Measurements from ENCODE around the gene LCOR. TPM values are rescaled to one million over a fixed set of nuclear protein-coding genes. Genes with fewer than 3 reads are reported as not detected.

Gene LCOR
- total RNA-seq, 1 experiment from 2014 or later, result 10.5 TPM

DNA sequence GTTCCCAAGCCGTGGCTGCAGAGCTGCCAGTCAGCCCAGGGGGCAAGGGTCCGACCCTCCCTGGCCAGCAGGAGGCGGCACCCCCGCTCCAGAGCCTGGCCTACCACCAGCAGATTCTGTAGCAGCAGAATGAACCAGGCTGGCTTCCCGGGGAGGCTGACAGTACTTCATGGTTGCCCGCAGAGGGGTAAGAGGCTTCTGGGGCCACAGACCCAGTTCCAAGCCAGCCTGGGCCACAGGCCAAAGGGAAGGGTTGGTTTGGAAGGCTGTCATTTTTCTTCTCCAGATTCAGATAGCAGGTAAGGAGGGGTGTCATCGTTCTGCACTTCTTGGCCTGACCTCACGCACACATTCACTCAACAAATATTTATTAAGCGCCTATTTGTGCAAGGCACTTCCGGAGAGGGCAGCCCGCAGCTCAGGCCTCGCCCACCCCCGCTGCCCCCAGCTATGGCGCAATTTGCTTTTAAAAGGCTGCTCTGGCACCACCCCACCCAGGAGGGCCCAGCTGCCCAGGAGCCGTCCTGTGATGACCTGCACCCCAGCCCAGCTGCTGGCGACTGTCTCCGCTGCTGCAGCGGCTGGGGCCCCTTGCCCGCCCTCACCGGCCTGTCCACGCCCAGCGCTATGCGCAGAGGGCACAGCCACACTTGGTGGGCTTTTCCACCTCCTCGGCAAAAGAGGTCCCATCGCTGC is 168.5 kb downstream of the LCOR start:
- Histone ChIP-seq H3K9ac (ENCODE audit: low read length) (no peak overlapping the region), H3K36me3 (ENCODE audit: low read depth, low read length) (no peaks in the 10 kb centered on the region), H3K4me1 (ENCODE audit: insufficient read depth, low read length) (peaks cover 16% of the 10 kb centered on the region), H4K20me1 (ENCODE audit: low read length) (no peaks in the 10 kb centered on the region), H2AFZ (ENCODE audit: low read length) (no peak overlapping the region), H3K9me3 (ENCODE audit: low read length) (no peaks in the 10 kb centered on the region), H3K4me3 (ENCODE audit: low read length) (no peak overlapping the region), H3K79me2 (ENCODE audit: low read length) (no peaks in the 10 kb centered on the region), H3K9me2 (replicated peaks; ENCODE audit: low read length) (no peaks in the 10 kb centered on the region), H3K27me3 (ENCODE audit: low read length) (no peaks in the 10 kb centered on the region), H3K27ac (ENCODE audit: low read length) (no peak overlapping the region), H3K4me2 (ENCODE audit: low read length) (peak overlapping the region; percentile 37), H3F3A (ENCODE audit: low read length, unreplicated experiment) (no peaks in the 10 kb centered on the region)
- ChIA-PET CTCF (no interaction called here), POLR2A (ENCODE audit: unreplicated experiment) (interaction anchor here (0.7 kb wide), 1 partner anchor 137 kb away, joined by 8 read pairs; no protein-coding TSS in a partner anchor)
- TF ChIP-seq EZH2phosphoT487 (IDR thresholded peaks at IDR 0.05; ENCODE audit: borderline replicate concordance, low read length), result no peak
- TF ChIP-seq EZH2 (IDR thresholded peaks at IDR 0.05; ENCODE audit: low read length, unreplicated experiment), result no peak
- TF ChIP-seq, protein P1, sequence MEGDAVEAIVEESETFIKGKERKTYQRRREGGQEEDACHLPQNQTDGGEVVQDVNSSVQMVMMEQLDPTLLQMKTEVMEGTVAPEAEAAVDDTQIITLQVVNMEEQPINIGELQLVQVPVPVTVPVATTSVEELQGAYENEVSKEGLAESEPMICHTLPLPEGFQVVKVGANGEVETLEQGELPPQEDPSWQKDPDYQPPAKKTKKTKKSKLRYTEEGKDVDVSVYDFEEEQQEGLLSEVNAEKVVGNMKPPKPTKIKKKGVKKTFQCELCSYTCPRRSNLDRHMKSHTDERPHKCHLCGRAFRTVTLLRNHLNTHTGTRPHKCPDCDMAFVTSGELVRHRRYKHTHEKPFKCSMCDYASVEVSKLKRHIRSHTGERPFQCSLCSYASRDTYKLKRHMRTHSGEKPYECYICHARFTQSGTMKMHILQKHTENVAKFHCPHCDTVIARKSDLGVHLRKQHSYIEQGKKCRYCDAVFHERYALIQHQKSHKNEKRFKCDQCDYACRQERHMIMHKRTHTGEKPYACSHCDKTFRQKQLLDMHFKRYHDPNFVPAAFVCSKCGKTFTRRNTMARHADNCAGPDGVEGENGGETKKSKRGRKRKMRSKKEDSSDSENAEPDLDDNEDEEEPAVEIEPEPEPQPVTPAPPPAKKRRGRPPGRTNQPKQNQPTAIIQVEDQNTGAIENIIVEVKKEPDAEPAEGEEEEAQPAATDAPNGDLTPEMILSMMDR (conservative IDR thresholded peaks at IDR 0.05; ENCODE audit: low read depth, low read length), result no peak; the same call in 1 of the 2 replicates
- intact Hi-C loops (cut with micrococcal nuclease), result no loop called here
- BruUV-seq (replicated peaks), result no TSS peak
- DNase-seq (peak; percentile 70), ATAC-seq (peak; percentile 68)

DNA sequence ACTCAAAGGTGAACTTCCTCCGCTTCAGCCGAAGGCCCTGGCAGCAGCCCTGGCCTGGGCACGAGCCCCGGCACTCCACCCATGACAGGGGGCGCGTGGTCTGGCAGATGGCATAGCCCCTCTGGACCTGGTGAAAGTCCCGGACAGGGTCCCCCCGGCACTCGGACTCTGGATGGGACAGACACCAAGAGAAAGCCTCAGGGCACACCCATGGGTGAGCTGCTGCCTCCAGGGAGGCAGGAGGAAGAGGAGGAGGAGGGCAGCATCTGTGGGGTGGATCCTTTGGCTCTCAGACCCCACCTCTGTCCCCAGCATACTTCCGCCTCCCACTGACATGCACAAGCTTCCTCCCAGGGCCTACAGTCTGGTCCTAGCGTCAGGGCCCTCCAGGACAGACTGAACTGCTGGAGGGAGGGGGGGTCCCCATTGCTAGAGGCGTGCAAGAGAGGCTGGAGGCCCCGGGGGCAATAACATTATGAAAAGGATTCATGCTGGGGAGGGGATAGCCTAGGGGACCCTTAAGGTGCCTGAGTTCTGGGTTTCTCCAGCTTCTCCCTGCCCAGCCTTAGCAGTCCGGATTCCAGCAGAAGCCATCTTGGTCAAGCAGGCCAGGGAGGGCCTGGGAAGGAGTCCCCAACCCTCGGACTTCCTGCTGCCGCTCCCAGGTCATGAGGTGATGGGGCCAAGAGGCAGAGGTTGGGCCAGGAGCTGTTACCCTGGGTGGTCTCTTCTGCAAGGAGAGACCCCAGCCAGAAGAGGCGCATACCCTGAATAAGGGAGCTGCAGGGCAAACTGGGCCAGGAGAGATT is 169.3 kb downstream of the LCOR start:
- DNase-seq (no peak), ATAC-seq (no peak)
- Histone ChIP-seq H3K27me3 (ENCODE audit: low read length) (no peaks in the 10 kb centered on the region), H3K9me2 (replicated peaks; ENCODE audit: low read length) (no peaks in the 10 kb centered on the region), H3K79me2 (ENCODE audit: low read length) (no peaks in the 10 kb centered on the region), H3K4me3 (ENCODE audit: low read length) (no peak overlapping the region), H2AFZ (ENCODE audit: low read length) (no peak overlapping the region), H3K36me3 (ENCODE audit: low read depth, low read length) (no peaks in the 10 kb centered on the region), H3K4me1 (ENCODE audit: insufficient read depth, low read length) (peaks cover 16% of the 10 kb centered on the region), H3K27ac (ENCODE audit: low read length) (no peak overlapping the region), H3F3A (ENCODE audit: low read length, unreplicated experiment) (no peaks in the 10 kb centered on the region), H3K9me3 (ENCODE audit: low read length) (no peaks in the 10 kb centered on the region), H3K4me2 (ENCODE audit: low read length) (0 out of 2 replicates have a peak overlapping the region, but pooled peaks have one; percentile 37), H4K20me1 (ENCODE audit: low read length) (no peaks in the 10 kb centered on the region), H3K9ac (ENCODE audit: low read length) (no peak overlapping the region)
- BruUV-seq (replicated peaks), result no TSS peak
- intact Hi-C loops (cut with micrococcal nuclease), result no loop called here
- ChIA-PET POLR2A (ENCODE audit: unreplicated experiment) (no interaction called here), CTCF (no interaction called here)
- TF ChIP-seq EZH2phosphoT487 (IDR thresholded peaks at IDR 0.05; ENCODE audit: borderline replicate concordance, low read length), result no peak
- TF ChIP-seq, protein P1 (conservative IDR thresholded peaks at IDR 0.05; ENCODE audit: low read depth, low read length), result no peak
- no peak for TF ChIP-seq EZH2 (IDR thresholded peaks at IDR 0.05; ENCODE audit: low read length, unreplicated experiment)

DNA sequence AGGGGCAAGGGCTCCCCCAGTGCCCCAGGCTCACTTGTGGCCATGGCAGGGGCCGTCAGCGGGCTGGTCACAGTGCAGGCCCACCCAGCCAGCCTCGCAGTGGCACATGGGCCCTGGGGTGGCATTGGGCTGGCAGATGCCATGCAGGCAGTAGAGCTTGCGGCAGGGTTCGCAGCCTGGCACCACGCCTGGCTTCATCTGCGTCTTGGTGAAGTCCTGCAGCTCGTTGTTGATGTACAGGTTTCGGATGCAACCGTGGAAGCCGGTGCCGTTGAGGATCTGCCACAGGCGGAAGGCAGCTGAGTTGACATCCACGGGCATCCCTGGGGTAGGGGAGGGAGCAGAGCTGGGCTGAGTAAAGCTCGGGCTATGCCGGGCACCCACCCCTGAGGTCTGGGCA is 170.6 kb downstream of the LCOR start:
- H3K9me3 ChIP-seq (ENCODE audit: low read length), result no peaks in the 10 kb centered on the region
- no peak overlapping the region for H2AFZ ChIP-seq (ENCODE audit: low read length)
- no peaks in the 10 kb centered on the region for H4K20me1 ChIP-seq (ENCODE audit: low read length)
- TF ChIP-seq EZH2 (IDR thresholded peaks at IDR 0.05; ENCODE audit: low read length, unreplicated experiment), result no peak
- TF ChIP-seq, protein P1 (conservative IDR thresholded peaks at IDR 0.05; ENCODE audit: low read depth, low read length), result no peak
- no peak for TF ChIP-seq EZH2phosphoT487 (IDR thresholded peaks at IDR 0.05; ENCODE audit: borderline replicate concordance, low read length)
- H3F3A ChIP-seq (ENCODE audit: low read length, unreplicated experiment), result no peaks in the 10 kb centered on the region
- H3K4me2 ChIP-seq (ENCODE audit: low read length), result no peak overlapping the region
- DNase-seq (no peak), ATAC-seq (no peak)
- no peaks in the 10 kb centered on the region for H3K27me3 ChIP-seq (ENCODE audit: low read length)
- no TSS peak for BruUV-seq (replicated peaks)
- H3K79me2 ChIP-seq (ENCODE audit: low read length), result no peaks in the 10 kb centered on the region
- H3K9me2 ChIP-seq (replicated peaks; ENCODE audit: low read length), result no peaks in the 10 kb centered on the region
- no peak overlapping the region for H3K27ac ChIP-seq (ENCODE audit: low read length)
- ChIA-PET CTCF (no interaction called here), POLR2A (ENCODE audit: unreplicated experiment) (no interaction called here)
- no peak overlapping the region for H3K9ac ChIP-seq (ENCODE audit: low read length)
- H3K36me3 ChIP-seq (ENCODE audit: low read depth, low read length), result no peaks in the 10 kb centered on the region
- no peak overlapping the region for H3K4me3 ChIP-seq (ENCODE audit: low read length)
- peaks cover 16% of the 10 kb centered on the region for H3K4me1 ChIP-seq (ENCODE audit: insufficient read depth, low read length)
- intact Hi-C loops (cut with micrococcal nuclease), result no loop called here

Data from PC-3 (cell line).